GM23338 (cell line): ENCODE data around the gene NEURL1. TPM values are rescaled to one million over a fixed set of nuclear protein-coding genes. Genes with fewer than 3 reads are reported as not detected.

Experiments used
- ATAC-seq: fragments of 200-7000 bp; cut with Tn5 transposase; 3 replicates; pipeline ENCODE4 v1.9.1; 2020
- DNase-seq: peaks from one replicate; pipeline ENCODE4 v3.0.0-alpha.2; 2015; ENCODE audit warnings: low spot score
- H2AFZ ChIP-seq: fragments of 200-600 bp; sonication (generic); 2 replicates; pipeline ENCODE4 v1.8.0; 2016; ENCODE audit warnings: antibody characterized with exemption, mild to moderate bottlenecking, moderate library complexity
- H3F3A ChIP-seq: fragments of 200-600 bp; sonication (generic); replicated peaks from 2 replicates; pipeline ENCODE4 v1.8.0; 2017; ENCODE audit warnings: antibody characterized with exemption, mixed run types, low read depth
- H3K27ac ChIP-seq: fragments of 200-600 bp; sonication (generic); 2 replicates; pipeline ENCODE4 v1.6.1; 2016; ENCODE audit warnings: low read depth
- H3K27me3 ChIP-seq: fragments of 200-600 bp; sonication (generic); 2 replicates; pipeline ENCODE4 v1.8.0; 2016; ENCODE audit warnings: mild to moderate bottlenecking, mixed run types, moderate library complexity; ENCODE audit not compliant: insufficient read depth
- H3K36me3 ChIP-seq: fragments of 200-600 bp; sonication (generic); 2 replicates; pipeline ENCODE4 v1.8.0; 2016; ENCODE audit warnings: mild to moderate bottlenecking; ENCODE audit not compliant: insufficient read depth
- H3K4me1 ChIP-seq: fragments of 200-600 bp; sonication (generic); 2 replicates; pipeline ENCODE4 v1.8.0; 2016; ENCODE audit warnings: mild to moderate bottlenecking, moderate library complexity; ENCODE audit not compliant: insufficient read depth
- H3K4me2 ChIP-seq: fragments of 200-600 bp; sonication (generic); 2 replicates; pipeline ENCODE4 v1.7.1; 2017; ENCODE audit warnings: mixed run types
- H3K4me3 ChIP-seq: fragments of 200-600 bp; sonication (generic); 2 replicates; pipeline ENCODE4 v1.6.1; 2016; ENCODE audit warnings: mixed run types
- H3K79me2 ChIP-seq: fragments of 200-600 bp; sonication (generic); replicated peaks from 2 replicates; pipeline ENCODE4 v1.8.0; 2017; ENCODE audit warnings: mild to moderate bottlenecking; ENCODE audit not compliant: insufficient read depth
- H3K9me2 ChIP-seq: fragments of 200-600 bp; sonication (generic); 2 replicates; pipeline ENCODE4 v1.8.0; 2017; ENCODE audit not compliant: insufficient read depth
- H4K20me1 ChIP-seq: fragments of 200-600 bp; sonication (generic); replicated peaks from 2 replicates; pipeline ENCODE4 v1.8.0; 2017; ENCODE audit warnings: mild to moderate bottlenecking; ENCODE audit not compliant: insufficient read depth
- H3K27ac Mint-ChIP-seq: 2 replicates; pipeline ENCODE4 v1.8.0; 2020; ENCODE audit warnings: inconsistent platforms, mild to moderate bottlenecking, moderate library complexity, mixed read lengths
- H3K27me3 Mint-ChIP-seq: 3 replicates; pipeline ENCODE4 v1.8.0; 2022; ENCODE audit warnings: low read depth, mild to moderate bottlenecking, moderate library complexity, mixed read lengths, inconsistent platforms; ENCODE audit not compliant: insufficient read depth, poor library complexity
- H3K36me3 Mint-ChIP-seq: 3 replicates; pipeline ENCODE4 v1.8.0; 2021; ENCODE audit warnings: low read depth, mild to moderate bottlenecking, inconsistent platforms, moderate library complexity, mixed read lengths
- H3K4me1 Mint-ChIP-seq: 3 replicates; pipeline ENCODE4 v1.8.0; 2020; ENCODE audit warnings: mild to moderate bottlenecking, inconsistent platforms, mixed read lengths
- H3K4me3 Mint-ChIP-seq: 3 replicates; pipeline ENCODE4 v1.8.0; 2021; ENCODE audit warnings: moderate library complexity, mild to moderate bottlenecking, inconsistent platforms, mixed read lengths
- H3K9me3 Mint-ChIP-seq: 3 replicates; pipeline ENCODE4 v1.8.0; 2020; ENCODE audit warnings: moderate library complexity, mild to moderate bottlenecking, inconsistent platforms, mixed read lengths
- CREB1 ChIP-seq: fragments of 250-450 bp; sonication (Bioruptor Pico); IDR thresholded peaks from 2 replicates; pipeline ENCODE4 v1.5.0; 2020; ENCODE audit warnings: low read depth, mild to moderate bottlenecking, moderate library complexity
- CTCF ChIP-seq, 2 experiments: fragments of 200-600 bp in 1 of 2; sonication (generic) in 1 of 2; conservative IDR thresholded peaks; 2 replicates each; pipeline versions ENCODE4 v1.5.1 to v1.6.1; 2016 to 2017; ENCODE audit warnings: antibody characterized with exemption in 2 of 2, low read depth in 2 of 2, mild to moderate bottlenecking in 2 of 2, moderate library complexity in 1 of 2
- ETS1 ChIP-seq: IDR thresholded peaks from 2 replicates; pipeline ENCODE4 v1.6.1; 2016; ENCODE audit warnings: antibody characterized with exemption
- EZH2 ChIP-seq: fragments of 200-600 bp; sonication (generic); IDR thresholded peaks from one replicate; pipeline ENCODE4 v1.8.0; 2017; ENCODE audit warnings: antibody characterized with exemption, mild to moderate bottlenecking, low read depth; ENCODE audit not compliant: unreplicated experiment
- EZH2phosphoT487 ChIP-seq: fragments of 200-600 bp; sonication (generic); IDR thresholded peaks from one replicate; pipeline ENCODE4 v1.8.1; 2018; ENCODE audit warnings: antibody characterized with exemption; ENCODE audit not compliant: unreplicated experiment
- JUNB ChIP-seq: IDR thresholded peaks from one replicate; pipeline ENCODE4 v1.6.1; 2016; ENCODE audit warnings: antibody characterized with exemption; ENCODE audit not compliant: unreplicated experiment
- NANOG ChIP-seq: IDR thresholded peaks from 2 replicates; pipeline ENCODE4 v1.6.1; 2016; ENCODE audit warnings: antibody characterized with exemption, borderline replicate concordance
- POLR2AphosphoS5 ChIP-seq: IDR thresholded peaks from 2 replicates; pipeline ENCODE4 v1.6.1; 2016; ENCODE audit warnings: antibody characterized with exemption, low read depth
- REST ChIP-seq: IDR thresholded peaks from one replicate; pipeline ENCODE4 v1.6.1; 2018; ENCODE audit warnings: antibody characterized with exemption; ENCODE audit not compliant: unreplicated experiment
- STAT1 ChIP-seq: IDR thresholded peaks from one replicate; pipeline ENCODE4 v1.6.1; 2016; ENCODE audit warnings: antibody characterized with exemption; ENCODE audit not compliant: unreplicated experiment
- ZNF114 ChIP-seq: fragments of 250-450 bp; sonication (Bioruptor Pico); IDR thresholded peaks from 2 replicates; pipeline ENCODE4 v1.5.0; 2020; ENCODE audit warnings: mild to moderate bottlenecking, moderate library complexity
- ZNF331 ChIP-seq: fragments of 250-450 bp; sonication (Bioruptor Pico); IDR thresholded peaks from 2 replicates; pipeline ENCODE4 v1.5.0; 2020; ENCODE audit warnings: low read depth, mild to moderate bottlenecking, moderate library complexity
- ZNF462 ChIP-seq: fragments of 250-450 bp; sonication (Bioruptor Pico); IDR thresholded peaks from 2 replicates; pipeline ENCODE4 v1.5.0; 2020; ENCODE audit warnings: mild to moderate bottlenecking, moderate library complexity
- polyA plus RNA-seq: library from polyadenylated mRNA; unstranded; fragments of >200 nt; fragmentation: Nextera tagmentation; extraction: Ambion mirVana; gene quantifications from 2 replicates; pipeline ENCODE4 v1.2.1, GENCODE V29; 2016
- total RNA-seq: library from RNA; depleted of rRNA; stranded (reverse); fragments of >200 nt; shearing (Covaris generic); gene quantifications from 2 replicates; pipeline ENCODE4 v1.2.3, GENCODE V29; 2014

The NEURL1 gene
- total and polyA plus RNA-seq, 2 experiments from 2014 or later: 0.82 to 1.1 TPM

GRCh38 chr10:103569896-103570295 lies 76.4 kb downstream of the NEURL1 start:
- Histone ChIP-seq H3K36me3 (no peaks in the 10 kb centered on the region), H3K27ac (no peak overlapping the region), H3K4me1 (no peaks in the 10 kb centered on the region), H3K4me3 (no peak overlapping the region), H3K79me2 (no peaks in the 10 kb centered on the region), H4K20me1 (no peaks in the 10 kb centered on the region), H3K4me2 (no peak overlapping the region), H3K9me2 (no peaks in the 10 kb centered on the region), H3K27me3 (no peaks in the 10 kb centered on the region), H2AFZ (peak overlapping the region; percentile 38; the same call in 1 of the 2 replicates), H3F3A (no peaks in the 10 kb centered on the region)
- H3K4me1 Mint-ChIP-seq: no peaks in the 10 kb centered on the region; the same call in 1 of the 3 replicates
- H3K4me3 Mint-ChIP-seq: no peak overlapping the region
- no peaks in the 10 kb centered on the region for H3K36me3 Mint-ChIP-seq
- H3K27me3 Mint-ChIP-seq: peaks cover 7% of the 10 kb centered on the region
- no peak for ATAC-seq
- no peak for DNase-seq
- H3K27ac Mint-ChIP-seq: no peak overlapping the region
- H3K9me3 Mint-ChIP-seq: no peaks in the 10 kb centered on the region
- no peak for TF ChIP-seq REST
- no peak for TF ChIP-seq JUNB
- TF ChIP-seq EZH2phosphoT487: no peak
- no peak for TF ChIP-seq CTCF (conservative IDR thresholded peaks at IDR 0.05; ENCODE audit: low read depth in 2 of 2)
- no peak for TF ChIP-seq STAT1
- TF ChIP-seq NANOG: no peak
- no peak for TF ChIP-seq ZNF114 (CRISPR knock-in tag)
- TF ChIP-seq ZNF331 (CRISPR knock-in tag): no peak
- no peak for TF ChIP-seq ZNF462 (CRISPR knock-in tag)
- no peak for TF ChIP-seq ETS1
- TF ChIP-seq CREB1: no peak
- TF ChIP-seq EZH2: no peak
- no peak for TF ChIP-seq POLR2AphosphoS5
